Prostate gland (tissue), 2 donors: Measurements from ENCODE around the gene C20orf202. TPM values are rescaled to one million over a fixed set of nuclear protein-coding genes. Genes with fewer than 3 reads are reported as not detected.
A peak's percentile ranks its signal among the peaks of the same experiment; 100 is the strongest.

Source experiments
- DNase-seq: peaks from one replicate; pipeline ENCODE4 v3.0.0-alpha.2; 2019; ENCODE audit warnings: low spot score
- H3K27ac ChIP-seq, 2 donors: fragments of 200-600 bp; sonication (generic); 2 replicates each; pipeline ENCODE4 v1.5.1; 2017 to 2019
- H3K27me3 ChIP-seq: fragments of 200-600 bp; sonication (generic); replicated peaks from 2 replicates; pipeline ENCODE4 v1.5.1; 2019; ENCODE audit not compliant: insufficient read depth
- H3K36me3 ChIP-seq, 2 donors: fragments of 200-600 bp; sonication (generic); 1 replicate in 1 of 2; 2 replicates in 1 of 2; pipeline versions ENCODE4 v1.5.1 to v1.8.1; 2017 to 2019
- H3K4me1 ChIP-seq: fragments of 200-600 bp; sonication (generic); replicated peaks from 2 replicates; pipeline ENCODE4 v1.5.1; 2019
- H3K4me3 ChIP-seq, 2 donors: fragments of 200-600 bp; sonication (generic); 2 replicates each; pipeline ENCODE4 v1.5.1; 2017 to 2019
- H3K9me3 ChIP-seq: fragments of 200-600 bp; sonication (generic); 2 replicates; pipeline ENCODE4 v1.5.1; 2017
- CTCF ChIP-seq, 4 experiments: fragments of 200-600 bp in 2 of 4; fragments of 450-650 bp in 2 of 4; sonication (generic) in 2 of 4; IDR thresholded peaks; 1 replicate in 3 of 4; 2 replicates in 1 of 4; pipeline ENCODE4 v1.5.1; 2016 to 2019; ENCODE audit warnings: antibody characterized with exemption in 4 of 4, mild to moderate bottlenecking in 2 of 4, moderate library complexity in 2 of 4
- POLR2A ChIP-seq: fragments of 450-650 bp; IDR thresholded peaks from one replicate; pipeline ENCODE4 v1.6.1; 2016; ENCODE audit warnings: antibody characterized with exemption, mild to moderate bottlenecking
- POLR2AphosphoS5 ChIP-seq: sonication (generic); formaldehyde crosslinking; IDR thresholded peaks from one replicate; pipeline ENCODE4 v1.6.1; 2017; ENCODE audit warnings: antibody characterized with exemption
- WGBS: methylation state at CpG from one replicate; pipeline ENCODE4 v1.1.5; 2018; 5-methylcytosine and 5-hydroxymethylcytosine counted together
- intact Hi-C: fragments of 100-400 bp; cut with DNase I; formaldehyde crosslinking; loops from one replicate; pipeline ENCODE4 v1.14.2; 2022
- total RNA-seq, 2 donors: library from RNA; depleted of rRNA; stranded (reverse); fragments of >200 nt; gene quantifications; one replicate each; pipeline ENCODE4 v1.1.0, GENCODE V29; 2016

Gene C20orf202
- total RNA-seq, 2 donors from 2014 or later = not detected

- peak in 3 of 4 experiments; percentile 13 to 44 (median 27) for TF ChIP-seq CTCF (IDR thresholded peaks at IDR 0.05)
- no peak for TF ChIP-seq POLR2AphosphoS5
- no peak for TF ChIP-seq POLR2A
- Histone ChIP-seq H3K9me3 (no peaks in the 10 kb centered on the region), H3K4me3 (peak overlapping the region; percentile 34 to 43), H3K36me3 (no peaks in the 10 kb centered on the region), H3K27me3 (no peaks in the 10 kb centered on the region), H3K4me1 (no peaks in the 10 kb centered on the region), H3K27ac (no peak overlapping the region)
- intact Hi-C loops = no loop called here
- DNase-seq = peak; percentile 21
- 7% methylated on average over 19 of the region's 20 CpGs for WGBS
Observed at GRCh38 chr20:1185790-1186334, 17.4 kb upstream of the C20orf202 start.

DNA sequence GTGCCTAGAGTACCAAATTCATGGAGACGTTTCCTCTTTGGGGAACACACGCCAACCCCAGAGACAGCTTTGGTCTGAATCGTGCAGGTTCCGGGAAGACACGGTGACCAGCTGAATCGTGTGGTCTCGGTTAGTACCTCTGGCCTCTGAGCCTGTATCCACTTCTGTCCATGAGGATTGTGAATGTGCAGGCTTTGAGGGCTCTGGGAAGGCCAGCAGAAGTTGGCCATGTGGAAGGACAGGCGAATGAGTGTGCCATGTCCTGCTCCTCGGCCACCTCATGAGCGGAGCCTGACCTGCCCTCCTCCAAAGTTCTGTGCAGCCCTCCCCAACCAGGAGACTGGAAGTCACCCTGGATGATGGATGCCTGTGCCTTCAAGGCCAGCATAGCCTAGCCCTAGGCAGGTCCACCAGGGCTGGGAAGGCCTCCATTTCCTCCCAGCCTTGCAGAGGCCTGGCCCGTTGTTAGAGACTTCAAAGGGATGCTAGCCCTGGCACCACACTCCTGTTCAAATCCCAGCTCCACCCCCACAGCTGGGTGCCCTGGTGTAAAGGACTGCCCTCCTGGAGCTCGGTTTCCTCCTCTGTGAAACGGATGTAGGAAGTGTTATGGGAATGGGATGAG lies 16.8 kb upstream of the C20orf202 start:
- H3K4me1 ChIP-seq = no peaks in the 10 kb centered on the region
- WGBS = 72% methylated on average over 12 of the region's 13 CpGs
- no peak overlapping the region for H3K4me3 ChIP-seq
- no peaks in the 10 kb centered on the region for H3K27me3 ChIP-seq
- intact Hi-C loops = no loop called here
- H3K36me3 ChIP-seq = no peaks in the 10 kb centered on the region
- no peak for DNase-seq
- TF ChIP-seq POLR2A = no peak
- no peak for TF ChIP-seq POLR2AphosphoS5
- no peak for TF ChIP-seq CTCF (IDR thresholded peaks at IDR 0.05)
- no peak overlapping the region for H3K27ac ChIP-seq
- no peaks in the 10 kb centered on the region for H3K9me3 ChIP-seq

DNA sequence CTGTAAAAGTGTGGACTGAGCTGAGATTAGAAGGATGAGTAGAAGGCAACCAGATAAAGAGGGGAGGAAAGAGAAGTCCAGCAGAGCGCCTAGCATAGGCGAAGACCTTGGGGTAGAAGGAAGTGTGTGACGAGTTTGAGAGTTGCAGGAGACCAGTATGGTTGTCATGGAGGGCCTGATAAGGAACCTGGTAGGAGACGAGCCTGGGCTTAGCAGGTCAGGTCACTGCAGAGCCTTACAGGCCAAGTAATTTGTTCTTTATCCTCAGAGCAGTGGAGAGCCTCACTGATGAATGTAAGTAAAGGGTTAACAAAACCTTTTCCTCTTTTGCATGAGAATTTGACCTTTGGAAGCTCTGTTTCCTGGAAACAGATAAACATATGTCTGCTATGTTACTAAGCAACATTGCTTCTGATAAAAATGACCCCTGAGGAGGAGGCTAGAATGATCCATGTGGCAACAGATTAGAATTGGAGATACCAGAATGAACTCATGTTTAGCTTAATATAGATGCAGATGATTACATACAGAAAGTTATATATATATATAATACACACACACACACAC lies 15.6 kb upstream of the C20orf202 start:
- TF ChIP-seq CTCF (IDR thresholded peaks at IDR 0.05) = no peak
- TF ChIP-seq POLR2AphosphoS5 = no peak
- no peak for TF ChIP-seq POLR2A

GRCh38 chr20:1188347-1188746 lies 14.9 kb upstream of the C20orf202 start:
- Histone ChIP-seq H3K4me1 (no peaks in the 10 kb centered on the region), H3K36me3 (no peaks in the 10 kb centered on the region), H3K27me3 (no peaks in the 10 kb centered on the region), H3K27ac (no peak overlapping the region), H3K9me3 (no peaks in the 10 kb centered on the region), H3K4me3 (no peak overlapping the region)
- no peak for DNase-seq
- intact Hi-C loops = no loop called here
- WGBS = 95% methylated on average over 1 of the region's 1 CpG
- TF ChIP-seq POLR2AphosphoS5 = no peak

More for the DNA sequence above, 15.6 kb upstream of the C20orf202 start:
- 68% methylated on average over 4 of the region's 4 CpGs for WGBS
- no peak overlapping the region for H3K27ac ChIP-seq
- no peak overlapping the region for H3K4me3 ChIP-seq
- intact Hi-C loops = no loop called here
- H3K9me3 ChIP-seq = no peaks in the 10 kb centered on the region
- no peaks in the 10 kb centered on the region for H3K36me3 ChIP-seq
- no peaks in the 10 kb centered on the region for H3K4me1 ChIP-seq
- H3K27me3 ChIP-seq = no peaks in the 10 kb centered on the region
- no peak for DNase-seq

- no peaks in the 10 kb centered on the region for H3K9me3 ChIP-seq
- DNase-seq = no peak
- no peaks in the 10 kb centered on the region for H3K27me3 ChIP-seq
- 75% methylated on average over 1 of the region's 1 CpG for WGBS
- H3K27ac ChIP-seq = no peak overlapping the region
- intact Hi-C loops = no loop called here
- H3K4me3 ChIP-seq = no peak overlapping the region
- no peaks in the 10 kb centered on the region for H3K36me3 ChIP-seq
- TF ChIP-seq POLR2A = no peak
- no peak for TF ChIP-seq CTCF (IDR thresholded peaks at IDR 0.05)
- TF ChIP-seq POLR2AphosphoS5 = no peak
- H3K4me1 ChIP-seq = no peaks in the 10 kb centered on the region
Observed at GRCh38 chr20:1189827-1190226, 13.4 kb upstream of the C20orf202 start.
